Epithelial cell of proximal tubule (primary cell): ENCODE data around the gene EPM2A. TPM values are rescaled to one million over a fixed set of nuclear protein-coding genes. Genes with fewer than 3 reads are reported as not detected.

ENCODE experiments used
- DNase-seq: peaks from one replicate; pipeline ENCODE4 v3.0.0-alpha.2; 2011; ENCODE audit warnings: low read depth
- H3K4me3 ChIP-seq: 2 replicates; pipeline ENCODE4 v1.5.1; 2011; ENCODE audit warnings: low read depth, mild to moderate bottlenecking, low read length
- CTCF ChIP-seq: conservative IDR thresholded peaks from 2 replicates; pipeline ENCODE4 v1.5.1; 2012; ENCODE audit warnings: low read depth, mild to moderate bottlenecking, low read length
- total RNA-seq: library from RNA; depleted of rRNA; stranded (reverse); fragments of >200 nt; gene quantifications from 2 replicates; pipeline ENCODE4 v1.2.3, GENCODE V29; 2015

EPM2A gene
- total RNA-seq, 1 donor from 2014 or later, result 6.2 TPM

DNA sequence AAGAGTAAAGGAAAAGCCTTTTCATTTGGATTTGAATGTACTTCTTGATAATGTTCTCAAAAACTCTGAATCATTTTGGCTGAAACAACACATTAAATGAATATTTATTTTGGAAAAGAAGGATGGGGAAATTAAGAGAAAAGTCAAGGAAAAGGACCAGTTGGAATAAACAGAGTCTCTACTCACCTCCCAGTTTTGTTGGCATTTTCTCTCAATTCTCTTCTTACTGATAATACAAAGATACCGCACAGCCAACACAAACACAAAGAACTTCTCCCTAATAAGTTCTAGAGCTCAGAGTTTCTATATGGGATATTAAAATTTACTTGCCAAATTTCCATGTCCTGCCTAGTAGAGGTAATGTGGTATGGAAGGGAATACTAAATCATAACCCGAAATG lies 13.1 kb downstream of the EPM2A start:
- DNase-seq, result no peak
- TF ChIP-seq CTCF, result no peak
- no peak overlapping the region for H3K4me3 ChIP-seq

DNA sequence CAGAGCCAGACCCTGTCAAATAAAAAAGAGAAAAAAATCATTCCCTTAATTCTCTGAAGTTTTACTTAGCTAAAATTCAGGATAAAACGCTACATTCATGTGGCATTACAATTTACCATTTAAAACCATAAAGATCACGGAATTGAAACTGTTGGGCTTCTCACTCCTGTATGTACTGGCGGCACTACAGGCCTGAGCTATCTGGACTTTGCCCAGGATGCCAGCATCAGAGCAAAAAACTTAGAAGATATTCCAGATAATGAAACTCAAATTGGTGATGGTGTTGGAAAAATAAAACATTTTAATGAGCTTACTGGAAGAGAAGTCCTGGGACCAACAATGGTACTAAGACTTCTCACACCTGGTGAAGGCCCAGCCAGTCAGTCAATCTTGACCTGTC lies 14.2 kb downstream of the EPM2A start:
- no peak overlapping the region for H3K4me3 ChIP-seq
- TF ChIP-seq CTCF, result no peak
- DNase-seq, result no peak

GRCh38 chr6:145715426-145715825 lies 19.9 kb downstream of the EPM2A start:
- no peak for TF ChIP-seq CTCF
- no peak overlapping the region for H3K4me3 ChIP-seq
- no peak for DNase-seq

DNA sequence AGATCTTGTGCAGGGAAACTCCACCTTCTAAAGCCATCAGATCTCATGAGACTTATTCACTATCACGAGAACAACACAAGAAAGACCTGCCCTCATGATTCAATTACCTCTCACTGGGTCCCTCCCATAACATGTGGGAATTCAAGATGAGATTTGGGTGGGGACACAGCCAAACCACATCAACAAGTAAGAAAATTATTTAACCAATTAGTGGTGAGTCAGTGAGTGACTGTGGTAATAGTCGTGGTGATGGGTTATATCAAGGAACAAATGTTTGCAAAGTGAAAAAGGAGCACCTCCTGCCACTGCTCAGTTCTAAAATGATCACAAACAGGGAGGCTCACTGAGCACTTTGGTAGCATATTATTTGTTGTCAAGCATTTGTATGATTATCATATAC lies 20.6 kb downstream of the EPM2A start:
- DNase-seq, result no peak
- H3K4me3 ChIP-seq, result no peak overlapping the region
- no peak for TF ChIP-seq CTCF

DNA sequence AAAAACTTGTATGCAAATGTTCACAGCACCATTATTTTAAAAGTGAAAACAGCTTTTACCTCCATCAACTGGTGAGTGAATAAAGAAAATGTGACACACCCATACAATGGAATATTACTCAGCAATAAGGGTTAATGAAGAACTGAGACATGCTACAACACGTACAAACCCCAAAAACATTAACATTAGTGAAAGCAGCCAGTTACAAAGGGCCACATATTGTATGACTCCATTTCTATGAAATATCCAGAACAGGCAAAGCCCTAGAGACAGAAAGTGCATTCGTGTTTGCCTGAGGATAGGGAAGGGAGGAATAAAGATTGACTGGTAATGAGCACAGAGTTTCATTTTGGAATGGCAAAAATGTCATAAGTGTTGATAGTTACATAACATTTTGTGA lies 21.5 kb downstream of the EPM2A start:
- no peak overlapping the region for H3K4me3 ChIP-seq
- no peak for DNase-seq
- no peak for TF ChIP-seq CTCF

GRCh38 chr6:145711372-145711771 lies 23.9 kb downstream of the EPM2A start:
- no peak for TF ChIP-seq CTCF
- DNase-seq, result no peak
- H3K4me3 ChIP-seq, result no peak overlapping the region

DNA sequence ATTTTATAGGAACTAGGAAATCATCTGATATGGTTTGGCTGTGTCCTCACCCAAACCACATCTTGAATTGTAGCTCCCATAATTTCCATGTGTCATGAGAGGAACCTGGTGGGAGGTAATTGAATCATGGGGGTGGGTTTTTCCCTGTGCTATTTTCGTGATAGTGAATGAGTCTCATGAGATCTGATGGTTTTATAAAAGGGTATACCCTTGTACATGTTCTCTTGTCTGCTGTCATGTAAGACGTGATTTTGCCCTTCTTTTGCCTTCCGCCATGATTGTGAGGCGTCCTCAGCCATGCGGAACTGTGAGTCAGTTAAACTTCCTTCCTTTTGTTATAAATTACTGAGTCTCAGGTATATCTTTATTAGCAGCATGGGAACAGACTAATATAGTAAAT lies 27.9 kb downstream of the EPM2A start:
- no peak overlapping the region for H3K4me3 ChIP-seq
- TF ChIP-seq CTCF, result no peak
- DNase-seq, result no peak
